Erythroblast (primary cell): ENCODE measurements around the gene ANKRD12.

Experiments used
- GATA1 ChIP-seq: IDR thresholded peaks from 2 replicates; pipeline ENCODE4 v1.6.1; 2011; ENCODE audit warnings: low read depth, mild to moderate bottlenecking, control low read depth, low read length, moderate library complexity
- POLR2A ChIP-seq: IDR thresholded peaks from 2 replicates; pipeline ENCODE4 v1.6.1; 2011; ENCODE audit warnings: mild to moderate bottlenecking, low read length

- no peak for TF ChIP-seq POLR2A
- no peak for TF ChIP-seq GATA1
These were observed 29.6 kb upstream of the ANKRD12 start for GRCh38 chr18:9106800-9107584.
